ENCODE data around the gene MCU. TPM values are rescaled to one million over a fixed set of nuclear protein-coding genes. Genes with fewer than 3 reads are reported as not detected.

MCU gene
- total and polyA plus RNA-seq, 7 experiments from 2014 or later: 4.8 to 14.3 (median 10.7) TPM

DNA sequence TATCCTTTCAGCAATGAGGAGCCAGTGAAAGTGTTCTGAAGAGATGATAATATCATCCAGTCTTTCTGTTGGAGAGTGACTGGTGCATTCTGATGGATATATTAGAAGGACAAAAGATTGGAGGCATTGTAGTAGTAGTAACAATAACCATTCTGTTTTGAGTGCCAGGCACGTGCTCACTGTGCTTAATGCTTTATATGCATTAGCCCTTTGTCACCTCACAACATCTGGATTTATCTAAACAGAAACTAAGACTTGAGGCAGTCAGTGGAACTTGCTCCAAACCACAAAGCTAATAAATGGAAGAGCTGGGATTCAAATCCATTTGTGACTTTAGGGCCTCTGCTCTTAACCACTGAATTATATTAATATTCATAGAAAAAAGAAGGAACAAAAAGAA is 117.1 kb downstream of the MCU start:
- Mint-ChIP-seq H3K4me3 (no peak overlapping the region), H3K9me3 (peaks cover 0 to 5% (median 0%) of the 10 kb centered on the region in 11 donors), H3K36me3 (peaks cover 4 to 26% (median 17%) of the 10 kb centered on the region in 5 donors), H3K4me1 (peaks cover 0 to 2% (median 0%) of the 10 kb centered on the region in 7 donors), H3K27me3 (no peaks in the 10 kb centered on the region), H3K27ac (no peak overlapping the region)
- POLR2A ChIA-PET: no interaction called here
- H3K4me1 ChIP-seq (ENCODE audit: control insufficient read depth in 2 of 2, insufficient read depth in 2 of 2, low read length in 2 of 2): no peaks in the 10 kb centered on the region
- no peak overlapping the region for H3K4me3 ChIP-seq (ENCODE audit: low read length)
- DNase-seq (no peak), ATAC-seq (no peak)
- no peak overlapping the region for H3K27ac ChIP-seq (ENCODE audit: low read depth, low read length)
- H3K9me3 ChIP-seq (ENCODE audit: control insufficient read depth in 2 of 3, low read length in 3 of 3): no peaks in the 10 kb centered on the region
- no peaks in the 10 kb centered on the region for H3K27me3 ChIP-seq (ENCODE audit: control insufficient read depth in 2 of 2, insufficient read depth in 2 of 2, low read length in 2 of 2)
- intact Hi-C loops (cut with micrococcal nuclease): no loop called here
- CTCF ChIA-PET: no interaction called here
- H3K36me3 ChIP-seq (ENCODE audit: control insufficient read depth in 2 of 3, insufficient read depth in 3 of 3, low read length in 3 of 3): no peaks in the 10 kb centered on the region

DNA sequence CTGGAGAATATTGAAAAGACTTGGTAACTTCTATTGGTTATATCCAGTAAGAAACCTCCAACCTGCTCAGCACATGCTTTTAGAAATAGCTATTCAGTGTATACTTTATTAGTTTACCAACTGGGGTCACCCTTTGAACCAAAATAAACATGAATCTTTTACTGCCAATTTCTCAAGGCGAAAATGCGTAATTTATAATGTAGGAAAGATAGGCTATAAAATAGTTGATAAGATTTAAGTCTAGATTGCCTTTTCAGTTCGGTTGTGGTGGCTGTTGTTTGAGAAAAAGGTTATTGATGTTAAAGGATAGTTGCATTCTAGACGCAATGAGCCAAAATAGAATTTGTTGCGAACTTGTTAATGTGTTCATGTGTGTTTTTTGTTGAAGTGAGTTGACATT is 119.0 kb downstream of the MCU start:
- Histone ChIP-seq H3K4me3 (ENCODE audit: low read length) (no peak overlapping the region), H3K9me3 (ENCODE audit: control insufficient read depth in 2 of 3, low read length in 3 of 3) (no peaks in the 10 kb centered on the region), H3K27ac (ENCODE audit: low read depth, low read length) (no peak overlapping the region), H3K36me3 (ENCODE audit: control insufficient read depth in 2 of 3, insufficient read depth in 3 of 3, low read length in 3 of 3) (no peaks in the 10 kb centered on the region), H3K27me3 (ENCODE audit: control insufficient read depth in 2 of 2, insufficient read depth in 2 of 2, low read length in 2 of 2) (no peaks in the 10 kb centered on the region), H3K4me1 (ENCODE audit: control insufficient read depth in 2 of 2, insufficient read depth in 2 of 2, low read length in 2 of 2) (no peaks in the 10 kb centered on the region)
- no peak overlapping the region for H3K27ac Mint-ChIP-seq
- ATAC-seq: no peak
- intact Hi-C loops (cut with micrococcal nuclease): no loop called here
- no peak for DNase-seq
- POLR2A ChIA-PET: no interaction called here
- H3K4me1 Mint-ChIP-seq: peaks cover 0 to 2% (median 0%) of the 10 kb centered on the region in 7 donors
- H3K27me3 Mint-ChIP-seq: no peaks in the 10 kb centered on the region
- peaks cover 4 to 23% (median 9%) of the 10 kb centered on the region in 5 donors for H3K36me3 Mint-ChIP-seq
- CTCF ChIA-PET: interaction anchor here (1.0 kb wide), 1 partner anchor 444 kb away, joined by 3 read pairs; no protein-coding TSS in a partner anchor
- no peak overlapping the region for H3K4me3 Mint-ChIP-seq
- peaks cover 0 to 5% (median 0%) of the 10 kb centered on the region in 11 donors for H3K9me3 Mint-ChIP-seq

DNA sequence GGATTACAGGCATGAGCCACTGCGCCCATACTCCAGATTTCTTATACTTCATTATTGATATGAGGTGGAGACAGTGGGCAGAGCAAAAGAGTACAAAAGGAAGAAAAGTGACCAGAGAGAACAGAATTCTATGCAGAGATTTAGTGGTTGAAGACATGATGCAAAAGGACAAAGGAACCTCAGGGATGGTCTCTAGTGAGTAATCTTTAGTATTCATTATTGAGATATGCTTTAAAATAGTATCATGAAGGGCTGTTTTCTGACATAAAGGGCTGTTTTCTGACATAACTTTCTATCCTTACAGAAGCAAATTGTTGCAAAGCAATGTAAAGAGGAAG is 120.4 kb downstream of the MCU start:
- CTCF ChIA-PET: interaction anchor here (1.3 kb wide), 1 partner anchor 18 kb away, joined by 3 read pairs; no protein-coding TSS in a partner anchor
- ATAC-seq: no peak

GRCh38 chr10:72812753-72813430 is 120.9 kb downstream of the MCU start:
- H3K4me1 Mint-ChIP-seq: peaks cover 0 to 2% (median 0%) of the 10 kb centered on the region in 7 donors
- intact Hi-C loops (cut with micrococcal nuclease): no loop called here
- no peak overlapping the region for H3K4me3 ChIP-seq (ENCODE audit: low read length)
- H3K36me3 Mint-ChIP-seq: peaks cover 4 to 21% (median 9%) of the 10 kb centered on the region in 5 donors
- no peaks in the 10 kb centered on the region for H3K9me3 ChIP-seq (ENCODE audit: control insufficient read depth in 2 of 3, low read length in 3 of 3)
- H3K36me3 ChIP-seq (ENCODE audit: control insufficient read depth in 2 of 3, insufficient read depth in 3 of 3, low read length in 3 of 3): no peaks in the 10 kb centered on the region
- H3K4me3 Mint-ChIP-seq: no peak overlapping the region
- no peak for ATAC-seq
- no peaks in the 10 kb centered on the region for H3K27me3 Mint-ChIP-seq
- H3K27me3 ChIP-seq (ENCODE audit: control insufficient read depth in 2 of 2, insufficient read depth in 2 of 2, low read length in 2 of 2): no peaks in the 10 kb centered on the region
- ChIA-PET CTCF (interaction anchor here (0.7 to 1.3 kb wide), 2 partner anchors 11 to 18 kb away, joined by 3 read pairs; no protein-coding TSS in a partner anchor), POLR2A (interaction anchor here (0.8 kb wide), 1 partner anchor 23 kb away, joined by 3 read pairs; no protein-coding TSS in a partner anchor)
- DNase-seq: no peak
- H3K4me1 ChIP-seq (ENCODE audit: control insufficient read depth in 2 of 2, insufficient read depth in 2 of 2, low read length in 2 of 2): no peaks in the 10 kb centered on the region
- H3K9me3 Mint-ChIP-seq: peaks cover 0 to 5% (median 0%) of the 10 kb centered on the region in 11 donors
- no peak overlapping the region for H3K27ac ChIP-seq (ENCODE audit: low read depth, low read length)
- no peak overlapping the region for H3K27ac Mint-ChIP-seq

More for the DNA sequence above, 120.4 kb downstream of the MCU start:
- Histone ChIP-seq H3K27me3 (ENCODE audit: control insufficient read depth in 2 of 2, insufficient read depth in 2 of 2, low read length in 2 of 2) (no peaks in the 10 kb centered on the region), H3K27ac (ENCODE audit: low read depth, low read length) (no peak overlapping the region), H3K4me3 (ENCODE audit: low read length) (no peak overlapping the region), H3K4me1 (ENCODE audit: control insufficient read depth in 2 of 2, insufficient read depth in 2 of 2, low read length in 2 of 2) (no peaks in the 10 kb centered on the region), H3K36me3 (ENCODE audit: control insufficient read depth in 2 of 3, insufficient read depth in 3 of 3, low read length in 3 of 3) (no peaks in the 10 kb centered on the region), H3K9me3 (ENCODE audit: control insufficient read depth in 2 of 3, low read length in 3 of 3) (no peaks in the 10 kb centered on the region)
- POLR2A ChIA-PET: no interaction called here
- intact Hi-C loops (cut with micrococcal nuclease): no loop called here
- Mint-ChIP-seq H3K4me3 (no peak overlapping the region), H3K27me3 (no peaks in the 10 kb centered on the region), H3K36me3 (peaks cover 4 to 21% (median 9%) of the 10 kb centered on the region in 5 donors), H3K9me3 (peaks cover 0 to 5% (median 0%) of the 10 kb centered on the region in 11 donors), H3K4me1 (peaks cover 0 to 2% (median 0%) of the 10 kb centered on the region in 7 donors), H3K27ac (no peak overlapping the region)
- no peak for DNase-seq

- no peaks in the 10 kb centered on the region for H3K27me3 Mint-ChIP-seq
- no peaks in the 10 kb centered on the region for H3K4me1 ChIP-seq (ENCODE audit: control insufficient read depth in 2 of 2, insufficient read depth in 2 of 2, low read length in 2 of 2)
- no peak overlapping the region for H3K4me3 ChIP-seq (ENCODE audit: low read length)
- intact Hi-C loops (cut with micrococcal nuclease): no loop called here
- H3K36me3 Mint-ChIP-seq: peaks cover 4 to 12% (median 5%) of the 10 kb centered on the region in 5 donors
- ChIA-PET POLR2A (interaction anchor here (0.6 kb wide), 1 partner anchor 87 kb away, joined by 3 read pairs; no protein-coding TSS in a partner anchor), CTCF (no interaction called here)
- no peaks in the 10 kb centered on the region for H3K9me3 ChIP-seq (ENCODE audit: control insufficient read depth in 2 of 3, low read length in 3 of 3)
- no peaks in the 10 kb centered on the region for H3K27me3 ChIP-seq (ENCODE audit: control insufficient read depth in 2 of 2, insufficient read depth in 2 of 2, low read length in 2 of 2)
- H3K27ac Mint-ChIP-seq: no peak overlapping the region
- H3K9me3 Mint-ChIP-seq: peaks cover 0 to 1% (median 0%) of the 10 kb centered on the region in 11 donors
- DNase-seq (no peak), ATAC-seq (no peak)
- no peaks in the 10 kb centered on the region for H3K36me3 ChIP-seq (ENCODE audit: control insufficient read depth in 2 of 3, insufficient read depth in 3 of 3, low read length in 3 of 3)
- no peak overlapping the region for H3K4me3 Mint-ChIP-seq
- H3K4me1 Mint-ChIP-seq: peaks cover 0 to 11% (median 3%) of the 10 kb centered on the region in 7 donors
- no peak overlapping the region for H3K27ac ChIP-seq (ENCODE audit: low read depth, low read length)
These were observed 122.3 kb downstream of the MCU start for GRCh38 chr10:72814099-72814790.

- ATAC-seq (no peak), DNase-seq (no peak)
- Mint-ChIP-seq H3K4me3 (no peak overlapping the region), H3K27ac (no peak overlapping the region), H3K36me3 (peaks cover 0 to 15% (median 0%) of the 10 kb centered on the region in 5 donors), H3K27me3 (no peaks in the 10 kb centered on the region), H3K4me1 (peaks cover 0 to 13% (median 3%) of the 10 kb centered on the region in 7 donors), H3K9me3 (peaks cover 0 to 2% (median 0%) of the 10 kb centered on the region in 11 donors)
- no peaks in the 10 kb centered on the region for H3K9me3 ChIP-seq (ENCODE audit: control insufficient read depth in 2 of 3, low read length in 3 of 3)
- H3K4me3 ChIP-seq (ENCODE audit: low read length): no peak overlapping the region
- no peak overlapping the region for H3K27ac ChIP-seq (ENCODE audit: low read depth, low read length)
- intact Hi-C loops (cut with micrococcal nuclease): no loop called here
- H3K36me3 ChIP-seq (ENCODE audit: control insufficient read depth in 2 of 3, insufficient read depth in 3 of 3, low read length in 3 of 3): no peaks in the 10 kb centered on the region
- H3K27me3 ChIP-seq (ENCODE audit: control insufficient read depth in 2 of 2, insufficient read depth in 2 of 2, low read length in 2 of 2): no peaks in the 10 kb centered on the region
- CTCF ChIA-PET: no interaction called here
- no peaks in the 10 kb centered on the region for H3K4me1 ChIP-seq (ENCODE audit: control insufficient read depth in 2 of 2, insufficient read depth in 2 of 2, low read length in 2 of 2)
- POLR2A ChIA-PET: no interaction called here
These were observed 124.6 kb downstream of the MCU start for GRCh38 chr10:72816565-72816964.

All from naive thymus-derived CD4-positive, alpha-beta T cell (primary cell).